Spinal cord (tissue), 10 donors: ENCODE data around the gene AK9. TPM values are rescaled to one million over a fixed set of nuclear protein-coding genes. Genes with fewer than 3 reads are reported as not detected.

ENCODE experiments used
- DNase-seq, 6 donors: peaks; one replicate each; pipeline versions ENCODE4 v3.0.0 to v3.0.0-alpha.2; 2013 to 2015; ENCODE audit warnings: low spot score in 6 of 6, low read depth in 4 of 6
- H3K27ac ChIP-seq: one replicate; pipeline ENCODE4 v1.5.1; 2013; ENCODE audit warnings: low read depth, low read length, control low read depth
- H3K27me3 ChIP-seq: one replicate; pipeline ENCODE4 v1.6.1; 2013; ENCODE audit warnings: low read length; ENCODE audit not compliant: control insufficient read depth, insufficient read depth
- H3K36me3 ChIP-seq: one replicate; pipeline ENCODE4 v1.6.1; 2013; ENCODE audit warnings: low read length; ENCODE audit not compliant: control insufficient read depth, insufficient read depth
- H3K4me1 ChIP-seq: one replicate; pipeline ENCODE4 v1.6.1; 2013; ENCODE audit warnings: low read length; ENCODE audit not compliant: control insufficient read depth, insufficient read depth
- H3K4me3 ChIP-seq: one replicate; pipeline ENCODE4 v1.5.1; 2013; ENCODE audit warnings: low read depth, low read length, control low read depth
- H3K9me3 ChIP-seq: one replicate; pipeline ENCODE4 v1.6.1; 2013; ENCODE audit warnings: low read length; ENCODE audit not compliant: control insufficient read depth, insufficient read depth
- WGBS: methylation state at CpG from one replicate; pipeline ENCODE4 v1.1.5; 2013; ENCODE audit warnings: missing lambda C conversion rate; ENCODE audit not compliant: insufficient coverage; 5-methylcytosine and 5-hydroxymethylcytosine counted together
- polyA plus RNA-seq, 2 donors: library from polyadenylated mRNA; unstranded; fragments of 120-200 nt; gene quantifications; one replicate each; pipeline ENCODE4 v1.2.1, GENCODE V29; 2013; ENCODE audit not compliant: insufficient read length in 2 of 2
- total RNA-seq, 2 donors: library from RNA; depleted of rRNA in 1 of 2; stranded (reverse); fragments of 120-200 nt in 1 of 2; fragments of >200 nt in 1 of 2; gene quantifications; one replicate each; pipeline versions ENCODE4 v1.2.3 to v1.2.4, GENCODE V29; 2013 to 2014
- donor health status: healthy.

Gene AK9
- total and polyA plus RNA-seq, 4 donors = 15.0 to 33.3 (median 20.9) TPM

DNA sequence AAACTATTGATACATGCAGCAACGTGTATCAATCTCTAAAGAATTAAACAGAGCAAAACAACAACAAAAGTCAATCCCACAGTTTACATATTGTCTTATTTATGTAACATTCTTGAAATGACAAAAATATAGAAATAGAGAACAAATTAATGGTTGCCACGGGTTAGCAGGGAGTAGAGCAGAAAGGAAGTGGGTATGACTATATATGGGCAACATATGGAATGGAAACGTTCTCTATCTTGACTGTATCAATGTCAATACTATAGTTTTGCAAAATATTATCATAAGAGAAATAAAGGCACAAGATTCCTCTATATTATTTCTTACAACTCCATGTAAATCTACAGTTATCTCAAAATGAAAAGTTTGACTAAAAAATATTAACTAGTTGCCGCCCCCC, 12.8 kb downstream of the AK9 start:
- H3K36me3 ChIP-seq = no peaks in the 10 kb centered on the region
- no peaks in the 10 kb centered on the region for H3K27me3 ChIP-seq
- DNase-seq = no peak
- no peak overlapping the region for H3K4me3 ChIP-seq
- no CpG with 5 or more reads among the region's 4 CpGs for WGBS
- H3K9me3 ChIP-seq = no peaks in the 10 kb centered on the region
- H3K27ac ChIP-seq = no peak overlapping the region
- H3K4me1 ChIP-seq = no peaks in the 10 kb centered on the region

DNA sequence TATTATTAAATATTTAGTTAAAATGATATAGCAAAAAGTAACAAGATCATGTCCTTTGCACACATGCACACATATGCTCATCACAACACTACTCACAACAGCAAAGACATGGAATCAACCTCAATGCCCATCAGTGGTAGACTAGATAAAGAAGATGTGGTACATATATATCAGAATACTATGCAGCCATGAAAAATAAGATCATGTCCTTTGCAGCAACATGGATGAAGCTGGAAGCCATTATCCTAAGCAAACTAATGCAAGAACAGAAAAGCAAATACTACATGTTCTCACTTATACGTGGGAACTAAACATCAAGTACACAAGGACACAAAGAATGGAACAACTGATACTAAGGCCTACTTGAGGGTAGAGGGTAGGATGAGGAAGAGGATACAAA, 14.3 kb downstream of the AK9 start:
- no peaks in the 10 kb centered on the region for H3K9me3 ChIP-seq
- WGBS = no CpG with 5 or more reads among the region's 1 CpG
- no peak overlapping the region for H3K4me3 ChIP-seq
- H3K4me1 ChIP-seq = no peaks in the 10 kb centered on the region
- H3K27me3 ChIP-seq = no peaks in the 10 kb centered on the region
- H3K27ac ChIP-seq = no peak overlapping the region
- no peak for DNase-seq
- H3K36me3 ChIP-seq = no peaks in the 10 kb centered on the region

DNA sequence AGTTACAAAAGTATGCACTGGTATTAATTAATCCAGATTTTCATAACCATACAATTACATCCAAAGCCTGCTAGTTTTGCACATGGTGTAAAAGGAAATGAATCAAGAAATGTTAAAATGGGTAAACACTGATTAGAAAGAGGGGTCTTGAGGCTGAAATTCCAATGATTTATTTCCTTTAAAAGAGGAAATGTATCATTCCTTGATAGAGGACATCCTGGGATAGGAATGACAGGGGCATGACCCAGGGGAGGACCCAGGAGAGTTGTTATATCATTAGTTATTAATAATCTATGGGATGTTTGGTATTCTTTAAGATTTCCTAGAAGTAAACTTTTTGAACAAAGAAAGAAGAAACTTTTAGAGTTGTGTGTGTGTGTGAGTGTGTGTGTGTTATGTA, 18.2 kb downstream of the AK9 start:
- no peak for DNase-seq
- Histone ChIP-seq H3K27ac (no peak overlapping the region), H3K4me1 (no peaks in the 10 kb centered on the region), H3K27me3 (no peaks in the 10 kb centered on the region), H3K4me3 (no peak overlapping the region), H3K36me3 (no peaks in the 10 kb centered on the region), H3K9me3 (no peaks in the 10 kb centered on the region)

DNA sequence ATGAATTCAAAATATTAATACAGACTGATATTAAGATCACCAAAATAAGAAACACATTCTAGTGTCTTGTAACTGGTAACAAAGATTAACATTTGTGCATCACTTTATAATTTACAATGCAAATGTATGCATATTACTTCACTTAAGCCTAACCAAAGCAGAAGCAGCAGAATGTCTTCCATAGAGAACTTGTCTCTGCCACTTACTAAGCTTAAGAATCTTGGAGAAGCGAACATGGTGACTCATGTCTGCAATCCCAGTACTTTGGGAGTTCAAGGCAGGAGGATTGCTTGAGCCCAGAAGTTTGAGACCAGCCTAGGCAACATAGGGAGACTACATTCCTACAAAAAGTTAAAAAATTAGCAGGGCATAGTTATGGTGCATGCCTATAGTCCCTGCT, 18.8 kb downstream of the AK9 start:
- H3K4me3 ChIP-seq = no peak overlapping the region
- H3K9me3 ChIP-seq = no peaks in the 10 kb centered on the region
- H3K36me3 ChIP-seq = no peaks in the 10 kb centered on the region
- no peaks in the 10 kb centered on the region for H3K27me3 ChIP-seq
- no peak for DNase-seq
- H3K27ac ChIP-seq = no peak overlapping the region
- no CpG with 5 or more reads among the region's 1 CpG for WGBS
- no peaks in the 10 kb centered on the region for H3K4me1 ChIP-seq

DNA sequence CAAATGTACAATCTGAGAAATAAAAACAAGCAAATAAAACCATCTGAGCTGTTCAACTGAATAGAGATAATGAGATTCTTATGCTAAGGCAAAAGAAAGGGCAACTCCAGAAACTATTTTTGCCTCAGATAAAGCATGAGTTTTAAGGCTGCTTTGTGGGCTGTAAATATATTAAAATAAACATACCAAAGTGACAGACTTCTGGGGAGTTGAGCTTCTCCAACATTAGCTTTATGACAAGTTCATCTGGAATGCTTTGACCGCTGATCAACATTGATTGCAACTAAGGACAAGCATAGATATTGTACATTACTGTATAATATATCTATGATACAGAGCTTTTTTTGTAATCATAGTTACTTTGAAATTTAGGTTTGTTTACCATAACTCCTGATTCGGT, 19.3 kb downstream of the AK9 start:
- no peak for DNase-seq
- no peak overlapping the region for H3K4me3 ChIP-seq
- WGBS = no CpG with 5 or more reads among the region's 2 CpGs
- H3K36me3 ChIP-seq = no peaks in the 10 kb centered on the region
- H3K27ac ChIP-seq = no peak overlapping the region
- H3K9me3 ChIP-seq = no peaks in the 10 kb centered on the region
- no peaks in the 10 kb centered on the region for H3K4me1 ChIP-seq
- H3K27me3 ChIP-seq = no peaks in the 10 kb centered on the region

DNA sequence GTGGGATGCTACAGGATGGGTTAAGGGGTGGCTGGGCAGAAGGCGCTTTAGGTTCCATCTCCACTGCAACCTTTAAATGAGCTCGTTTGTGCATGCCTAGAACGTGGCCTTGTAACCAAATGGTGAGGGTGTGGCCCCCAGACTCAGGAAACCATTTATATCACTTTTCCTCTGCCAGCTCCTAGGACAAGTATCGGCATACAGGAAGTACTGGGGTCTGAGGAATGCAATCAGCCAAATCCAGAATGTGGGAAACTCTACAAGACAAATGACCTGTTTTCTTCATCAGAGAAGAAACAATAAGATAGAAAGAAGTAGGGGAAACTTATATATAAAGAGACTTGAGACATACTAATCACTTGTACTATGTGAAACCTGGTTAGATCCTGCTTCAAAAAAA, 21.2 kb downstream of the AK9 start:
- no peak overlapping the region for H3K4me3 ChIP-seq
- DNase-seq = no peak
- no peaks in the 10 kb centered on the region for H3K4me1 ChIP-seq
- H3K27me3 ChIP-seq = no peaks in the 10 kb centered on the region
- 90% methylated on average over 2 of the region's 4 CpGs for WGBS
- H3K36me3 ChIP-seq = no peaks in the 10 kb centered on the region
- no peak overlapping the region for H3K27ac ChIP-seq
- H3K9me3 ChIP-seq = no peaks in the 10 kb centered on the region

DNA sequence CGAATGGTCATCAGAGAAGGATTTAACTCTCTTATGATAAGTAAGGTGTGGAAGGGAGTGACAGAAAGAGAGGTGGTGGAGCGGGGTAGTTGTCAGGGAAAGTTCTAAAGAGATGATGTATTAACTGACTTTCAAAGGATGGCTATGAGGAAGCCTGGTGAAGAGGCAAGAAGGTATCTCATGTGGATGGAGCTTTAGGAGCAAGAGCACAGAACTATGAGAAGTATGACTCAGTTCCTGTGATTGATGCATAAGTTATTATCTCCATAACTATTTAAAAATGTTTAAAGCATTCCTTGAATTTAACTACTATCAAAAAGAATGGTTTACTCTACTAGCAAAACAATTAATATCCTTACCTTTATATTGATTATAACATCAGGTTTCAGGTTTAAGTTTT, 28.8 kb downstream of the AK9 start:
- no peak overlapping the region for H3K4me3 ChIP-seq
- no peaks in the 10 kb centered on the region for H3K36me3 ChIP-seq
- H3K4me1 ChIP-seq = no peaks in the 10 kb centered on the region
- no peaks in the 10 kb centered on the region for H3K9me3 ChIP-seq
- 96% methylated on average over 2 of the region's 2 CpGs for WGBS
- H3K27me3 ChIP-seq = no peaks in the 10 kb centered on the region
- DNase-seq = no peak
- H3K27ac ChIP-seq = no peak overlapping the region

DNA sequence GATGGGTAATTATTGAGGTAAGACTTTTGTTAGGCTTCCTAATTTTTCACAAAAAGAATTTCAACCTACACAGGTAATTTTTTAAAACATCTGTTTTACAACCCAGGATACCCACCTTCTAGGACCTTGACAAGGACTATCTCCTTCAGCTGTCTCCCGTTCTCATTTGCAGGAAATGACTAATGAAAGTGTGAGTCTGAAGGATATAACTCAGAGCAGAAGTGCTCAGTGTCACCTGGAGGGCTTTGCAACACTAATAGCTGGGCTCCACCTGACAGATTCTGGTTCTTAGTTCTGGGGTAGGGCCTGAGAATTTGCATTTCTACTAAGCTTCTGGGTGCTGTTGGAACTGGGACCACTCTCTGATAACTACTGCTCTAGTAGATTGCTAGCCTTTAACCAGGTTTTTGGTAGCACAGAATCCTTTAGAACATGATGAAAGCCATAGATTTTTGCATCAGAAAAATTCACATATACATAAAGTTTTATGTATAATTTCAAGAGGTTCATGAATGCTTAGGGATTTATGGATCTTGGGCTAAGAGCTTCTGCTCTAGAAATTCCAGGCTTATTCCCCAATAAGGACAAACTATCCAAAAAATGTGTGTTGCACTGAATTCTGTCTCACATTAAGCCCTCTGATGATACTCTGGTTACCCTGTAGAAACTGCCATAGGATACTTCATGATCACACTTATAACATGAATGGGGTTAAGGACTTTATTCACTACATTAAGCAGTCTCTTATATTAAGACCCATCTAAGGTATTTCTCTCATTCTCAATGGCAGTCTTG, 30.3 kb downstream of the AK9 start:
- WGBS = no CpG with 5 or more reads among the region's 1 CpG
- no peaks in the 10 kb centered on the region for H3K27me3 ChIP-seq

DNA sequence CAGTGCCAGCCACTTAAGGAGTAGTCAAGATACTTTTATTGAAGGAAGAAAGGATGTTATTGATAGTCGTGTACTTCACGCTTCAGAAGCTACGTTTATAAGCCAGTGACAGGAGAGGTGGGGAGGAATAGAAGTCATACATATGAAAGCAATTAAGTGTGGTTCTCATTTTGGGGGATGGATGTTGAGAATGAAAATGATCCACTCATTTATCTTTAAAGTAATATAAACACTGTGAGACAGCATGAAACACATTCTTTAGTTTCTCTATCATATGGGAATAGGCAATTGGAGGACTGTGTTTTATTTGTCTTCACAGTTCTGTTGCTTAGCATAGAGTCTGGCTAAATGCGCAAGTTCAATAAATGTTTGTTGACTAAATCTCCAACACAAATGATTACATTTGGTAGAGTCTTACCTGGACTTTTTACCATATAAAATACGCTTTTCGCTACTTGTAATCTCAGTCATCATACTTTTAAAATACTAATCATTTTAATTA, 35.2 kb downstream of the AK9 start:
- peak in 1 of 6 donors; percentile 28 for DNase-seq
- Histone ChIP-seq H3K27me3 (no peaks in the 10 kb centered on the region), H3K4me3 (no peak overlapping the region), H3K36me3 (no peaks in the 10 kb centered on the region), H3K9me3 (no peaks in the 10 kb centered on the region), H3K4me1 (no peaks in the 10 kb centered on the region), H3K27ac (no peak overlapping the region)
- WGBS = 71% methylated on average over 4 of the region's 6 CpGs

More for the DNA sequence above, 30.3 kb downstream of the AK9 start:
- Histone ChIP-seq H3K4me1 (no peaks in the 10 kb centered on the region), H3K27ac (no peak overlapping the region), H3K9me3 (no peaks in the 10 kb centered on the region), H3K36me3 (no peaks in the 10 kb centered on the region), H3K4me3 (no peak overlapping the region)
- DNase-seq = no peak

DNA sequence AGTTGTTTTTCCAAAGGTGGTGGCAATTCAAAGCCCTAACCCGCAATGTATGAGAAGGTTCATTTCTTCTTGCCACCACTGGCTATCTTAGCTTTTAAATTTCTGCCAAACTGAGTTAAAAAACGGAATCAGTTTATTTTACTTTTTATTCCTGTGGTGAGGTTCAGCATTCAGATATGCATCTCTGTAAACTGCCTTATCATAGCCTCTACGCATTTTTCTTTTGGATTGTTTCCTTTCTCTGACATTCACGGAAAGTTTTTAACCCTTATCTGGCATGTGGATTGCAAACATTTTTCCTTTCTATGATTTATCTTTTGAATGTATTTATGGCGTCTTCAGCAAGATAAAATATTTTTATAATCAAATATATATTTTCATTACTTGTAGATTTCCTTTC, 37.7 kb downstream of the AK9 start:
- WGBS = no CpG with 5 or more reads among the region's 5 CpGs
- Histone ChIP-seq H3K27me3 (no peaks in the 10 kb centered on the region), H3K4me3 (no peak overlapping the region), H3K9me3 (no peaks in the 10 kb centered on the region), H3K36me3 (no peaks in the 10 kb centered on the region), H3K4me1 (no peaks in the 10 kb centered on the region), H3K27ac (no peak overlapping the region)
- DNase-seq = no peak
